Inferior parietal cortex (tissue), 1 donor: Measurements from ENCODE around the gene ARAP3.

Experiments used
- DNase-seq: peaks from one replicate; pipeline ENCODE4 v3.0.0-alpha.2; 2016; ENCODE audit errors: extremely low spot score

ARAP3 gene

DNA sequence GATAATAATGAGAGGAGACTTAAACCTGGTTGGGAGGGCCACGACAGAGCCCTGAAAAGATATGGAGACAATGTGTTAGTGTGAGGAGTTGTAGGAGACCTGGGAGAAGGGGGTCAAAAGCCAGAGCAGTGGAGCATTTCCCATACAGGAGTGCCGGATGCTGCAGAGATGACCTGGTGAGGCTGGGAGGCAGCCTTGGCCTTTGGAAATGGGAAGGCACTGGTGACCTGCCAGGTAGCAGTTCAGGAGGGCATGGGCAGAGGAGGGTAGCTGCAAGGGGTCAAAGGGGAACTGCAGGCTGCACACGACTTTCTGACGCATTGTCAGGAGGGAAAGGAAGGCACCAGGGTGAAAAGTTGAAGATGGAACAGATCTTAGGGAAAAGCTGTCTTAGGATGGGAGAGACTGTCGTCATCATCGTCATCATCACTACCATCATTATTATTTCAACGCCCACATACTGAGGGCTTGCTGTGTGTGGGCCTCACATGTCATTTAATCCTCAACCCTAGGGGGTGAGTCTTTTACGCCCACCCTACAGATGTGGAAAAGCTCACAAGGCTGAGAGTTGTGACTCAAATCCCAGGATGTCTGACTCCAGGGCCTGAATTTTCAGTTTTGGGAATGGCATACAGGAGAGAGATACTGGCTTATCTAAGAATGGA is 13.3 kb downstream of the ARAP3 start:
- DNase-seq, result no peak

DNA sequence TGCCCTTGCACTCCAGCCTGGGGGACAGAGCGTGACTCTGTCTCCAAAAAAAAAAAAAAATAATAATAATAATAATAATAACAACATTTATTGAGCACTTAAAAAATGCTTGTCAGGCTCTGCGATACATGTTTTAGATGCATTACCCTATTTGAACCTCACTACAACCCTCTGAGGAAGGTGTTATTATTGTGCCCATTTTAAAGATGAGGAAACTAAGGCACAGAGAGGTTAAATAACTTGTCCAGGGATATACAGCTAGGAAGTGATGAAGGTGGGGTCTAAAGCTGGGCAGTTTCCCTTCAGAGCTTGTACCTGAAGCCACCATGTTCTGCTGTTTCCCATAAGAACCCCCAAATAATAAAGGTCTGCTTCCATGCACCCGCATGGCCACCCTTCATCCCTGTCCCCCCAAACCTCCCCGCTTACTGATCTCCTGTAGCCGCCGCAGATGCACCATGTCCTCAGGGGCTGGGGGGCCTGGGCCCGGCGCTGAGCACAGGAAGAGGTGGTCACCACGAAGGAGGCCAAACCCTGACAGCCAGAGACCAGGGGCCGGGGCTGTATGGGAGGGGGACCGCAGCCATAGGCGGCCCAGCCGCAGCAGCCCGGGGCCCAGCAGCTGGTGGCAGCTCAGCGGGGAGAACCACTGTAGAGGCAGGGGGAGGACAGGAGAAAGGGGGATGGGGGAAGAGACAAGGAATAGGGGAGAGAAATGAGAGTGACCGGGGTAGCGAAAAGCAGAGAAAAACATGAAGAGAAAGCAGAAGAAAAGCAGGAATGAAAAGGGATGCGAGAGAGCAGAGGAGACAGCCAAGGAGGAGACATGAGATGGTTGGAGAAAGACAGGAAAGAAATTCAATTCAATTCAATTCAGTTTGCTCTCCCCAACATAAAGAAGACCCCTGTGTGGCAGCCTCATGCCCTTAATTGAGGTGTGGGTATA is 15.8 kb downstream of the ARAP3 start:
- no peak for DNase-seq

DNA sequence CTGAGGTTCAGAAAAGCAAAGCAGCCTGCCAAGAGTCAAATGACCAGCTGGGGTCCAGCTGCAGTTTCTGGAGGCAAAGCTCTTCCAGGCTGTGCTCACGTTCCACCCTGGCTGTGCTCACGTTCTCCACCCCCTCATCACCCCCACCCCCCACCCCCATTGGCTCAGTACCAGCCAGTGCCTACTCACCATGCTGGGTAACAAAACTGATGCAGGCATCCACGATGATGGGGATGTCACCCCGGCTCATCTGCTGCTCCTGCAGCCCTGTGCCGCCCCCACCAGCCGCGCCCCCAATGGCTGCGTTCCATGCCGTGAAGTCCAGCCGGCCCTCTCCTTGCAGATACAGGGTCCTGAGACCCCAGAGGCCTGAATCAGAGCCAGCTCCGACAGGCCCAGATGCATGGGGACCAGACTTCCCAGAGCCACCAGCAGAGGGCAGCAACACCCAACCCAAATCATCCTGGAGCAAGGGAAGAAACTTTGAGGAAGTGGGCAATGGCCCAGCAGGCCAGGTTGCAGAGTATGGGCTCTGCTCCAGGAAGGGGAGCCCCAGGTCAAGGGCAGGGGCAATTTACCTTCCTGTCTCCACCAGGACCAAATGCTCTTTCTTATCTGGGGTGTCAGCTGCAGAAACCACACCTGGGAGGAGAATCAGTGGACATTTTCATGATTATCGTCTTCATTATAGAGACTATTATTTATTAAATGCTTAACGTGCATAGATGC is 17.1 kb downstream of the ARAP3 start:
- DNase-seq, result peak; percentile 76

- DNase-seq, result no peak
Measured at GRCh38 chr5:141663506-141663905, 18.5 kb downstream of the ARAP3 start.

DNA sequence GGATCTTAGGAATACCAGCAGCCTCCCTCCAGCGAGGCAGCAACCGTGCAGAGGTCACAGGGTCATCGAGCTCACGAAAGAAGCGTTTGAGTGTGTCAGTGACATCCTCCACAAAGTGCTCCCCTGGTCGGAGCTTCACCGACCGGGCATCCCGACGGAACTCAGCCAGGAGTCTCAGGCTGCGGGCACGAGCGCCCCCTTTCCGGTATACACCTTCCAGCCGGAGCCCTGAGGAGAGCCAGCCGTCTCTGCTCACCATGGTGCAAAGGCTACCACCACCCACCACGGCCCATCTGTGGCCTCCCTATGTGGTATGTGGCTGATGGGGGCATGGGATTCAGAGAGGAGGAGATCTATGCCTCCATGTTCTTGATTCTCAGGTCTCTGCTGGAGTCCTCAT is 20.0 kb downstream of the ARAP3 start:
- no peak for DNase-seq

GRCh38 chr5:141657937-141658545 is 24.0 kb downstream of the ARAP3 start:
- DNase-seq, result no peak

- DNase-seq, result no peak
Measured at GRCh38 chr5:141657404-141657803, 24.6 kb downstream of the ARAP3 start.

DNA sequence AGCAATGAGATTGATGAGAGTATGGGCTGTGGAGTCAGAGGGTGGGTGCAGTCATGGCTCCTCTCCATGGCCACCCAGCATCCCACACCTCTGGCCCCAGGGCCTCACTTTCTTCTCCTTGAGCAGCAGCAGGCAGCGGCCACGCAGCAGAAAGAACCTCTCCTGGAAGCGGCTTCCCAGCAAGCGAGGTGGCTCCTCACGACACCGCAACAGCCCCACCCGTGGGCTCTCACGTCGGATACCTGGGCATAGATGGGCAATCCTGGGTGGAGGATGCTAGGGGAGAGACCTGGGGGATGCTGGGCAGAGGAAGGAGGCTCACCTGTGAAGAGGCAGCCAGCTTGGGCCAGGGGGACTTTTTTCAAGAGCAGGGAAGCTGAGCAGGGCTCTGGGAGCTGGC is 25.6 kb downstream of the ARAP3 start:
- no peak for DNase-seq

GRCh38 chr5:141655020-141655419 is 27.0 kb downstream of the ARAP3 start:
- no peak for DNase-seq

- no peak for DNase-seq
Measured at GRCh38 chr5:141654298-141654697, 27.7 kb downstream of the ARAP3 start.

GRCh38 chr5:141651728-141652105 is 30.3 kb downstream of the ARAP3 start:
- DNase-seq, result no peak

DNA sequence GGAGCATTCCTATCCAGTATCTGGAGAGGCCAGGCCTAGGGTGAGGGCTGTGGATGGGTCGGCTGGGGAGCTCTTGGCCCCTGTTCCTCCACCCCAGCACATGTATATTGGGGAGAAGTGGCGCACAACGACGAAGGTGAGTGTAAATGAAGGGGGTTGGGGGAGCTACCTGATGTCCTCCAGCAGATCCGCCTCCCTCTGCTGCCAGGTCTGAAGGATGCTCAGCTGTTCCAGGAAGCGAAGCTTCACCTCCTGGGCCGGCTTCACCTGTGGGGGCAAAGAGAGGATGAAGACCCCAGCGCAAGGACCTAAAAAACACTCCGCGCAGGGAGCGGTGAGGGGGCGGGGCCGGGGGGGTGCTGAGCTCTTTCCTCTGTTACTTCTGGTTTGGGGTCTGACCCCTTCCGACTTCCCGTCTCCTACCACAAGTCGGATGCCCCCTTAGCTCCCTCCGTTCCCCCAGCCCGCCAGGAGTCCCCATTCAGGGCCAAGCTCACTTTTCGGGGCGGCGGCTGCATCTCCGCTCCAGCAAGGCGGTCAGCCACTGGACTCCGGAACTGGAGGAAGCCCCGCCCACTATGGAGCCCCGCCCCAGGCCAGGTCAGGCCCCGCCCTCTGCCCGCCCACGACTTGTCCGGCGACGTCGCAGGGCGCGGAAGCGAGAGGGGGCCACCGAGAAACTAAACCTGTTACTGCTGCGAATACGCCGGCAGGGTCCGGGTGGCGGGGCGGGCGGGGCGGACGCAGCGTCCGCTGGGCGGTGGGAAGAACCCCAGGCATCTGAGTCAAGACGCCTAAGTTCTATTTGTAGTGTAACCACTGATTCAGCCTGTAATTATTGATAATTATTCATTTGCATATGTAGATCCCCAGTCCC is 30.9 kb downstream of the ARAP3 start, which contains the start of gene FCHSD1:
TSS of gene FCHSD1 (minus strand) at position 568 of the 877 bp plus-strand sequence. CDS start at position 518, 50 bp downstream.
- peak; percentile 67 for DNase-seq

DNA sequence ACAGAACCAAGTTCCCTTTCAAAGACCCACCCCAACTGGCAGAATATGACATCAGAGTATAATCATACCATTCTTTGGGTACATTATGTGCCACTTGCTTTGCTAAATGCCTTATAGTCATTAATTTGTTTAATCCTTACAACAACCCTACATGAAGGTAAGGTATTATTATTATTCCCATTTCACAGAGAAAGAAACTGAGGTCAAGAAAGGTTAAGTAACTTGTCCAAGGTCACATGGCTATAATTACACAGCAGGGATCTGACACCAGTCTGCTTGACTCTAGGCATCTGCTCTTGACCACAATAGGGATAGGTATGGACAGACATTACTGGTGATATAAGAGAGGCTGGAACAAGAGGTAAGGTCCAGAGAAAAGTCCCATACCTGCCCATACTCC is 32.1 kb downstream of the ARAP3 start:
- no peak for DNase-seq

GRCh38 chr5:141649056-141649688 is 32.9 kb downstream of the ARAP3 start:
- DNase-seq, result no peak

DNA sequence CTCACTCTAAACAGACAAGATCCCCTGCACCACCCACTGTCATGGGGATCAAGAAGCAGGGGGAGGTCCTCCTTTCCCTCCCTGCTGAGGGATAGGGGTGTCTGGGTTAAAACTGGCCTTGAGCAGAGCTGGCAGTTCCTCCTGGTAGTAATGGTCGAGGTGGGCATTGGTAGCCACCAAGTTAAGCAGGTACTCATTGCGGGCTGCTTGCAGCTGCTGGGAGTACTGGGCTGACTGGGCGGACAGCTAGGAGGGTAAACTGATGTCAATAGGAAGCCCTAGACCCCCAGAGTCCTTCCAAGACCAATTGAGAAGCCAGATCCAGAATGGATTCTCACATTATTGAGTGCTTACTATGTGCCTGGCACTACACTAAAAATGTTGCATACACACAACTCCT is 34.2 kb downstream of the ARAP3 start:
- DNase-seq, result no peak

GRCh38 chr5:141647242-141647641 is 34.8 kb downstream of the ARAP3 start:
- no peak for DNase-seq

- no peak for DNase-seq
Measured at GRCh38 chr5:141646026-141646425, 36.0 kb downstream of the ARAP3 start.

- no peak for DNase-seq
Measured at GRCh38 chr5:141641634-141642267, 40.3 kb downstream of the ARAP3 start.

- DNase-seq, result no peak
Measured at GRCh38 chr5:141640698-141641097, 41.3 kb downstream of the ARAP3 start.

DNA sequence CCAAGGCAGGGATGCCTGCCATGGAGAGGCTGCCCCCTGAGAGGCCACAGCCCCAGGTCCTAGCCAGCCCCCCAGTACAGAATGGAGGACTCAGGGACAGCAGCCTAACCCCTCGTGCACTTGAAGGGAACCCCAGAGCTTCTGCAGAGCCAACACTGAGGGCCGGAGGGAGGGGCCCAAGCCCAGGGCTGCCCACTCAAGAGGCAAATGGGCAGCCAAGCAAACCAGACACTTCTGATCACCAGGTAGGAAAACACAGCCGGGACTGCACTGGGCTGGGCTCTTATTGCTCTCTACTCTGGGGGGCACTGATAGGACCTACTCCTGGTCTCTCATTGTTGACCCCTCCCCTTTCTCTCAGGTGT is 42.0 kb downstream of the ARAP3 start:
- no peak for DNase-seq
